Neural cell (in vitro differentiated cells): Measurements from ENCODE around the gene UQCC3. TPM values are rescaled to one million over a fixed set of nuclear protein-coding genes. Genes with fewer than 3 reads are reported as not detected.
A peak's percentile ranks its signal among the peaks of the same experiment; 100 is the strongest.

Source experiments
- H2AFZ ChIP-seq: fragments of 200-600, 300-800 bp; sonication (generic), shearing (Covaris generic); 2 replicates; pipeline ENCODE4 v1.6.0; 2014; ENCODE audit warnings: low read depth, mild to moderate bottlenecking, antibody characterized with exemption, low read length, moderate library complexity
- H3F3A ChIP-seq: fragments of 200-600 bp; shearing (Covaris generic); 2 replicates; pipeline ENCODE4 v1.6.1; 2016; ENCODE audit warnings: mild to moderate bottlenecking, moderate library complexity, mixed read lengths, antibody characterized with exemption, low read length; ENCODE audit not compliant: insufficient read depth, poor library complexity, severe bottlenecking
- H3K27ac ChIP-seq: fragments of 200-600, 300-800 bp; sonication (generic), shearing (Covaris generic); 2 replicates; pipeline ENCODE4 v1.5.1; 2014; ENCODE audit warnings: mild to moderate bottlenecking, low read length, moderate library complexity
- H3K27me3 ChIP-seq: fragments of 300-800, 200-600 bp; sonication (generic), shearing (Covaris generic); 2 replicates; pipeline ENCODE4 v1.6.0; 2014; ENCODE audit warnings: mild to moderate bottlenecking, low read depth, low read length, moderate library complexity; ENCODE audit not compliant: insufficient read depth
- H3K36me3 ChIP-seq: fragments of 300-800, 200-600 bp; sonication (generic), shearing (Covaris generic); 2 replicates; pipeline ENCODE4 v1.5.1; 2014; ENCODE audit warnings: mild to moderate bottlenecking, antibody characterized with exemption, low read length, moderate library complexity; ENCODE audit not compliant: insufficient read depth
- H3K4me2 ChIP-seq: fragments of 300-800, 200-600 bp; sonication (generic), shearing (Covaris generic); 2 replicates; pipeline ENCODE4 v1.6.0; 2014; ENCODE audit warnings: mild to moderate bottlenecking, low read length
- H3K4me3 ChIP-seq: fragments of 300-800, 200-600 bp; sonication (generic), shearing (Covaris generic); 2 replicates; pipeline ENCODE4 v1.5.1; 2014; ENCODE audit warnings: mild to moderate bottlenecking, low read length, moderate library complexity
- H3K79me2 ChIP-seq: fragments of 200-600 bp; shearing (Covaris generic); replicated peaks from 2 replicates; pipeline ENCODE4 v1.6.0; 2014; ENCODE audit warnings: mild to moderate bottlenecking, low read length, moderate library complexity; ENCODE audit not compliant: insufficient read depth
- H3K9ac ChIP-seq: fragments of 300-800, 200-600 bp; sonication (generic), shearing (Covaris generic); 2 replicates; pipeline ENCODE4 v1.6.1; 2016; ENCODE audit warnings: mild to moderate bottlenecking, low read length, mixed read lengths
- H3K9me2 ChIP-seq: fragments of 200-600 bp; shearing (Covaris generic); 2 replicates; pipeline ENCODE4 v1.6.1; 2016; ENCODE audit warnings: mild to moderate bottlenecking, low read length, mixed read lengths; ENCODE audit not compliant: insufficient read depth
- H3K9me3 ChIP-seq: fragments of 200-600, 300-800 bp; sonication (generic), shearing (Covaris generic); 2 replicates; pipeline ENCODE4 v1.6.1; 2016; ENCODE audit warnings: mild to moderate bottlenecking, mixed run types, low read length, moderate library complexity, mixed read lengths
- H4K20me1 ChIP-seq: fragments of 200-600 bp; shearing (Covaris generic); 2 replicates; pipeline ENCODE4 v1.6.1; 2016; ENCODE audit warnings: mild to moderate bottlenecking, mixed run types; ENCODE audit not compliant: insufficient read depth
- EP300 ChIP-seq: fragments of 450-650 bp; conservative IDR thresholded peaks from 2 replicates; pipeline ENCODE4 v1.6.1; 2014; ENCODE audit warnings: antibody characterized with exemption, mild to moderate bottlenecking, moderate library complexity; ENCODE audit not compliant: poor library complexity, severe bottlenecking
- EZH2 ChIP-seq: fragments of 200-600, 300-800 bp; shearing (Covaris generic), sonication (generic); IDR thresholded peaks from 2 replicates; pipeline ENCODE4 v1.6.1; 2014; ENCODE audit warnings: antibody characterized with exemption, low read length, borderline replicate concordance, mild to moderate bottlenecking; ENCODE audit not compliant: insufficient read depth, poor library complexity, severe bottlenecking
- MXI1 ChIP-seq: fragments of 450-650 bp; conservative IDR thresholded peaks from 2 replicates; pipeline ENCODE4 v1.6.1; 2014; ENCODE audit warnings: antibody characterized with exemption, mild to moderate bottlenecking; ENCODE audit not compliant: poor library complexity, severe bottlenecking
- POLR2AphosphoS5 ChIP-seq: IDR thresholded peaks from 2 replicates; pipeline ENCODE4 v1.6.1; 2012
- RAD21 ChIP-seq: fragments of 450-650 bp; conservative IDR thresholded peaks from 2 replicates; pipeline ENCODE4 v1.6.1; 2014; ENCODE audit warnings: antibody characterized with exemption, mild to moderate bottlenecking, moderate library complexity
- SMC3 ChIP-seq: fragments of 450-650 bp; conservative IDR thresholded peaks from 2 replicates; pipeline ENCODE4 v1.6.1; 2014; ENCODE audit warnings: antibody characterized with exemption, mild to moderate bottlenecking, moderate library complexity; ENCODE audit not compliant: poor library complexity
- TAF1 ChIP-seq: IDR thresholded peaks from 2 replicates; pipeline ENCODE4 v1.6.1; 2012; ENCODE audit warnings: low read depth
- polyA plus RNA-seq: library from polyadenylated mRNA; depleted of rRNA; stranded (reverse); fragments of >200 nt; gene quantifications from 2 replicates; pipeline ENCODE4 v1.2.3, GENCODE V29; 2014
- TF ChIP-seq, protein P1 (sequence below): fragments of 450-650 bp; IDR thresholded peaks from 2 replicates; pipeline ENCODE4 v1.5.1; 2014; ENCODE audit warnings: antibody characterized with exemption, mild to moderate bottlenecking, moderate library complexity; ENCODE audit not compliant: poor library complexity, severe bottlenecking
- TF ChIP-seq, protein P2 (sequence below): IDR thresholded peaks from 2 replicates; pipeline ENCODE4 v1.6.1; 2012; ENCODE audit warnings: borderline replicate concordance

The UQCC3 gene
- polyA plus RNA-seq, 1 donor from 2014 or later = 8.4 TPM

DNA sequence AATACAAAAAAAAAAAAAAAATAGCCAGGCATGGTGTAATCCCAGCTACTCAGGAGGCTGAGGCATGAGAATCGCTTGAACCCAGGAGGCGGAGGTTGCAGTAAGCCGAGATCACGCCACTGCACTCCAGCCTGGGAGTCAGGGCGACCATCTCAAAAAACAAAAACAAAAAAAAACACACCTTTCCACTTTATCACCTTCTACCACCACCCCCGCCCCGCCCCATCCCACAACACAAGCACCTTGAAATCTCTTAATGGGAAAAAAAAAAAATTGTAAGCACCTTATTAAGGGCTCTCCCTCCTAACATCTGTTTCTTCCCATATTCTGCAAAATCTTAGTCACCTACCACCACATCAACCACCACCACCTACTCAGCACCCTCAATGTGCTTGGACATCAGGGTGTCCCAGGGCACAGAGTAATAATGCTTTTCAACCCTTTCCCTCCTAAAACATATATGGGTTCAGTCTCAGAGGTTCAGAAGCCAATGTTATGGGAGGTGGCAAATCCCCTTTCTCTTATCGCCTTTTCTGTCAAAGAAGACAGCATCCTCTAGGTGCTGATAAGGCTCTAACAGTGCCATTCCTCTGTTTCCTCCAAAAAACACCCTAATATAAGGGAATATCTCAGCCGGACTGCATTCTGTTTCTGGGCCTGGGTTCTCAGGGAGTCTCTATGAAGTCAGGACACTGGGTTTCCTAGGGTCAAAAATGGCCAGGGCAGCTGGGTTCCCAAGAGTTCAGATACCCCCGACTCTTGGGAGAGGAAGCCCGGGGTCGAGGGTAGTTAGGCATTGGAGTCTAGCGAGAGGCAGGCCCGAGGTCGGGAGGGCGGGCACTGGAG is 19.1 kb upstream of the UQCC3 start:
- peak overlapping the region; percentile 43 for H2AFZ ChIP-seq

DNA sequence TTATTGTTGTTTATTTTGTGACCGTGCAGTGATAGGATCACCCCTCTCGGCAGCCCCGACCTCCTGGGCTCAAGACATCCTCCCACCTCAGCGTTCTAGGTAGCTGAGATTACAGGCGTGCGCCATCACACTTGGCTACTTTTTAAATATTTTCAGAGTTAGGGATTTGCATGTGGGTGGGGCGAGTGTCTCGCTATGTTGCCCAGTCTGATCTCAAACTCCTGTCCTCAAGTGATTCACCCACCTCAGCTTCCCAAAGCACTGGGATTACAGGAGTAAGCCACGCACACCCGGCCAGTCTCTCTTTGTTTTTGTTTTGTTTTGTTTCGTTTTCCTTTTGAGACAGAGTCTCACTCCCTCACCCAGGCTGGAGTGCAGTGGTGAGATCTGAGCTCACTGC is 17.2 kb upstream of the UQCC3 start:
- no peaks in the 10 kb centered on the region for H3K9me3 ChIP-seq
- H3K9me2 ChIP-seq = no peaks in the 10 kb centered on the region
- no peaks in the 10 kb centered on the region for H4K20me1 ChIP-seq
- H3F3A ChIP-seq = no peaks in the 10 kb centered on the region
- no peaks in the 10 kb centered on the region for H3K27me3 ChIP-seq
- H3K4me2 ChIP-seq = no peak overlapping the region
- H3K79me2 ChIP-seq = peaks cover 17% of the 10 kb centered on the region
- no peak overlapping the region for H3K4me3 ChIP-seq
- H3K27ac ChIP-seq = no peak overlapping the region
- H3K36me3 ChIP-seq = no peaks in the 10 kb centered on the region
- no peak overlapping the region for H3K9ac ChIP-seq
- H2AFZ ChIP-seq = no peak overlapping the region
- TF ChIP-seq EZH2 (no peak), POLR2AphosphoS5 (no peak), SMC3 (no peak), TAF1 (no peak), EP300 (no peak), RAD21 (no peak), MXI1 (no peak)
- TF ChIP-seq, protein P1, sequence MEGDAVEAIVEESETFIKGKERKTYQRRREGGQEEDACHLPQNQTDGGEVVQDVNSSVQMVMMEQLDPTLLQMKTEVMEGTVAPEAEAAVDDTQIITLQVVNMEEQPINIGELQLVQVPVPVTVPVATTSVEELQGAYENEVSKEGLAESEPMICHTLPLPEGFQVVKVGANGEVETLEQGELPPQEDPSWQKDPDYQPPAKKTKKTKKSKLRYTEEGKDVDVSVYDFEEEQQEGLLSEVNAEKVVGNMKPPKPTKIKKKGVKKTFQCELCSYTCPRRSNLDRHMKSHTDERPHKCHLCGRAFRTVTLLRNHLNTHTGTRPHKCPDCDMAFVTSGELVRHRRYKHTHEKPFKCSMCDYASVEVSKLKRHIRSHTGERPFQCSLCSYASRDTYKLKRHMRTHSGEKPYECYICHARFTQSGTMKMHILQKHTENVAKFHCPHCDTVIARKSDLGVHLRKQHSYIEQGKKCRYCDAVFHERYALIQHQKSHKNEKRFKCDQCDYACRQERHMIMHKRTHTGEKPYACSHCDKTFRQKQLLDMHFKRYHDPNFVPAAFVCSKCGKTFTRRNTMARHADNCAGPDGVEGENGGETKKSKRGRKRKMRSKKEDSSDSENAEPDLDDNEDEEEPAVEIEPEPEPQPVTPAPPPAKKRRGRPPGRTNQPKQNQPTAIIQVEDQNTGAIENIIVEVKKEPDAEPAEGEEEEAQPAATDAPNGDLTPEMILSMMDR = no peak
- TF ChIP-seq, protein P2, sequence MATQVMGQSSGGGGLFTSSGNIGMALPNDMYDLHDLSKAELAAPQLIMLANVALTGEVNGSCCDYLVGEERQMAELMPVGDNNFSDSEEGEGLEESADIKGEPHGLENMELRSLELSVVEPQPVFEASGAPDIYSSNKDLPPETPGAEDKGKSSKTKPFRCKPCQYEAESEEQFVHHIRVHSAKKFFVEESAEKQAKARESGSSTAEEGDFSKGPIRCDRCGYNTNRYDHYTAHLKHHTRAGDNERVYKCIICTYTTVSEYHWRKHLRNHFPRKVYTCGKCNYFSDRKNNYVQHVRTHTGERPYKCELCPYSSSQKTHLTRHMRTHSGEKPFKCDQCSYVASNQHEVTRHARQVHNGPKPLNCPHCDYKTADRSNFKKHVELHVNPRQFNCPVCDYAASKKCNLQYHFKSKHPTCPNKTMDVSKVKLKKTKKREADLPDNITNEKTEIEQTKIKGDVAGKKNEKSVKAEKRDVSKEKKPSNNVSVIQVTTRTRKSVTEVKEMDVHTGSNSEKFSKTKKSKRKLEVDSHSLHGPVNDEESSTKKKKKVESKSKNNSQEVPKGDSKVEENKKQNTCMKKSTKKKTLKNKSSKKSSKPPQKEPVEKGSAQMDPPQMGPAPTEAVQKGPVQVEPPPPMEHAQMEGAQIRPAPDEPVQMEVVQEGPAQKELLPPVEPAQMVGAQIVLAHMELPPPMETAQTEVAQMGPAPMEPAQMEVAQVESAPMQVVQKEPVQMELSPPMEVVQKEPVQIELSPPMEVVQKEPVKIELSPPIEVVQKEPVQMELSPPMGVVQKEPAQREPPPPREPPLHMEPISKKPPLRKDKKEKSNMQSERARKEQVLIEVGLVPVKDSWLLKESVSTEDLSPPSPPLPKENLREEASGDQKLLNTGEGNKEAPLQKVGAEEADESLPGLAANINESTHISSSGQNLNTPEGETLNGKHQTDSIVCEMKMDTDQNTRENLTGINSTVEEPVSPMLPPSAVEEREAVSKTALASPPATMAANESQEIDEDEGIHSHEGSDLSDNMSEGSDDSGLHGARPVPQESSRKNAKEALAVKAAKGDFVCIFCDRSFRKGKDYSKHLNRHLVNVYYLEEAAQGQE = no peak

More for the DNA sequence above, 19.1 kb upstream of the UQCC3 start:
- H3K9me3 ChIP-seq = no peaks in the 10 kb centered on the region
- no peaks in the 10 kb centered on the region for H3K36me3 ChIP-seq
- H3K4me3 ChIP-seq = peak overlapping the region; percentile 81
- H3K79me2 ChIP-seq = peaks cover 17% of the 10 kb centered on the region
- peak overlapping the region; percentile 61 for H3K4me2 ChIP-seq
- peak overlapping the region; percentile 71 for H3K27ac ChIP-seq
- no peak for TF ChIP-seq TAF1
- TF ChIP-seq POLR2AphosphoS5 = no peak
- TF ChIP-seq MXI1 = no peak
- TF ChIP-seq EP300 = no peak
- TF ChIP-seq, protein P2 = no peak
- no peak for TF ChIP-seq RAD21
- TF ChIP-seq, protein P1 = no peak
- no peak for TF ChIP-seq SMC3
- no peak for TF ChIP-seq EZH2
- H3K9ac ChIP-seq = peak overlapping the region; percentile 81
- H3K9me2 ChIP-seq = no peaks in the 10 kb centered on the region
- H3K27me3 ChIP-seq = no peaks in the 10 kb centered on the region
- no peaks in the 10 kb centered on the region for H4K20me1 ChIP-seq
- no peaks in the 10 kb centered on the region for H3F3A ChIP-seq
